ENCODE results near the gene APEX2.
A peak's percentile ranks its signal among the peaks of the same experiment; 100 is the strongest.

Gene APEX2

GRCh38 chrX:54999717-55000598, at the start of gene APEX2:
Gene APEX2, plus strand, starts transcription at chrX:55000363. Its CDS starts 60 bp downstream, at chrX:55000423.
- H3K4me3 ChIP-seq (ENCODE audit: low read length): peak within 1 kb of the TSS; percentile 87
- H3K9me3 ChIP-seq (ENCODE audit: insufficient read depth, low read length): no peaks in the 10 kb centered on the region
- H2AFZ ChIP-seq (ENCODE audit: low read depth, low read length): peak within 1 kb of the TSS; percentile 82
- H3K36me3 ChIP-seq (replicated peaks; ENCODE audit: low read depth, low read length): peaks cover 30% of the 10 kb centered on the region
- peaks cover 22% of the 10 kb centered on the region for H3K4me1 ChIP-seq (ENCODE audit: low read length)
- peak within 1 kb of the TSS; percentile 86 for H3K27ac ChIP-seq (ENCODE audit: low read length)
- H3K4me2 ChIP-seq (ENCODE audit: low read length): peak within 1 kb of the TSS; percentile 90
- no peak for TF ChIP-seq CTCF (IDR thresholded peaks at IDR 0.05; ENCODE audit: low read depth, low read length)
- H3K79me2 ChIP-seq (ENCODE audit: low read length): peaks cover 14% of the 10 kb centered on the region
- H3K27me3 ChIP-seq (ENCODE audit: low read depth, low read length): no peaks in the 10 kb centered on the region
- peak within 1 kb of the TSS; percentile 86 for H3K9ac ChIP-seq (ENCODE audit: low read length)
- H4K20me1 ChIP-seq (ENCODE audit: insufficient read depth, low read length): no peaks in the 10 kb centered on the region

DNA sequence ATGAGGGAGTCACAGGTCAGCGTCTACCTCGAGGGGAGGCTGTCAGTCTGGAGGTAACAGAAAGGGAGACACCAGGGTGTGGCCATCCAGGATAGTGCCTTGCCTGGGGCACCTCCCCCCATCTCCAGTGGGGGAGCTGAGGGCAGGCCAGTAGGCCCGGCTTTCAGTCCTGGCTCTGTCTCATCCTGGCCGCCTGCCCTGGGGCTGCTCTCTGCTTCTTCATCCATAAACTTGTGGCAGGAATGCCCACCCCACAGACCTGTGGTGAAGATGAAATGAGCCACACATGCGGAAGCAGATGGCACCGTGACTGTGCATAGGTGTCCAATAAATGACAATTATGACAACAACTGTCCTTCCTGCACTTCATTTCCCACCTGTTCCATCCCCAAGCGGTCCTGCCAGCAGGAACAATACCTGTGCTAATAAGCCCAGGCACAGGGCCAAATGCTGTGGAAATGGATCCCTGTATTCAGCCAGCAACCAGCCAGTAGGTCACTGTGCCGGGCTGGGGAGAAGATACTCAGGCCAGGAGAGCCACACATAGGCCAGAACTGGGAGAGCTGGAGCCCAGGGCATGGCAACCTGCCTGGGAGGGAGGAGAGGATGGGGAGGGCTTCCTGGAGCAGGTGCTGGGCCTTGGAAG, 49.3 kb upstream of the APEX2 start:
- Histone ChIP-seq H3K79me2 (ENCODE audit: low read length) (no peaks in the 10 kb centered on the region), H3K27ac (ENCODE audit: low read length) (no peak overlapping the region), H3K4me1 (ENCODE audit: low read length) (no peaks in the 10 kb centered on the region), H2AFZ (ENCODE audit: low read depth, low read length) (no peak overlapping the region), H3K27me3 (ENCODE audit: low read depth, low read length) (no peaks in the 10 kb centered on the region), H3K9me3 (ENCODE audit: insufficient read depth, low read length) (no peaks in the 10 kb centered on the region), H4K20me1 (ENCODE audit: insufficient read depth, low read length) (no peaks in the 10 kb centered on the region), H3K9ac (ENCODE audit: low read length) (no peak overlapping the region), H3K4me2 (ENCODE audit: low read length) (no peak overlapping the region), H3K4me3 (ENCODE audit: low read length) (no peak overlapping the region), H3K36me3 (replicated peaks; ENCODE audit: low read depth, low read length) (no peaks in the 10 kb centered on the region)
- TF ChIP-seq EZH2phosphoT487 (IDR thresholded peaks at IDR 0.05; ENCODE audit: low read depth) (no peak), CTCF (IDR thresholded peaks at IDR 0.05; ENCODE audit: low read depth, low read length) (no peak)

GRCh38 chrX:54961750-54962149, 38.4 kb upstream of the APEX2 start:
- no peaks in the 10 kb centered on the region for H3K27me3 ChIP-seq (ENCODE audit: low read depth, low read length)
- H3K4me1 ChIP-seq (ENCODE audit: low read length): no peaks in the 10 kb centered on the region
- no peaks in the 10 kb centered on the region for H3K9me3 ChIP-seq (ENCODE audit: insufficient read depth, low read length)
- H4K20me1 ChIP-seq (ENCODE audit: insufficient read depth, low read length): no peaks in the 10 kb centered on the region
- no peak overlapping the region for H2AFZ ChIP-seq (ENCODE audit: low read depth, low read length)
- H3K36me3 ChIP-seq (replicated peaks; ENCODE audit: low read depth, low read length): no peaks in the 10 kb centered on the region
- no peak overlapping the region for H3K9ac ChIP-seq (ENCODE audit: low read length)
- TF ChIP-seq EZH2phosphoT487 (IDR thresholded peaks at IDR 0.05; ENCODE audit: low read depth): no peak
- no peak for TF ChIP-seq CTCF (IDR thresholded peaks at IDR 0.05; ENCODE audit: low read depth, low read length)
- no peaks in the 10 kb centered on the region for H3K79me2 ChIP-seq (ENCODE audit: low read length)
- H3K4me2 ChIP-seq (ENCODE audit: low read length): no peak overlapping the region
- no peak overlapping the region for H3K27ac ChIP-seq (ENCODE audit: low read length)
- no peak overlapping the region for H3K4me3 ChIP-seq (ENCODE audit: low read length)

GRCh38 chrX:54964766-54965497, 35.2 kb upstream of the APEX2 start:
- H3K4me3 ChIP-seq (ENCODE audit: low read length): no peak overlapping the region
- H3K9me3 ChIP-seq (ENCODE audit: insufficient read depth, low read length): no peaks in the 10 kb centered on the region
- no peak for TF ChIP-seq CTCF (IDR thresholded peaks at IDR 0.05; ENCODE audit: low read depth, low read length)
- TF ChIP-seq EZH2phosphoT487 (IDR thresholded peaks at IDR 0.05; ENCODE audit: low read depth): no peak
- no peak overlapping the region for H2AFZ ChIP-seq (ENCODE audit: low read depth, low read length)
- no peaks in the 10 kb centered on the region for H3K27me3 ChIP-seq (ENCODE audit: low read depth, low read length)
- no peak overlapping the region for H3K9ac ChIP-seq (ENCODE audit: low read length)
- no peak overlapping the region for H3K27ac ChIP-seq (ENCODE audit: low read length)
- H3K36me3 ChIP-seq (replicated peaks; ENCODE audit: low read depth, low read length): no peaks in the 10 kb centered on the region
- no peak overlapping the region for H3K4me2 ChIP-seq (ENCODE audit: low read length)
- no peaks in the 10 kb centered on the region for H3K79me2 ChIP-seq (ENCODE audit: low read length)
- H4K20me1 ChIP-seq (ENCODE audit: insufficient read depth, low read length): no peaks in the 10 kb centered on the region
- H3K4me1 ChIP-seq (ENCODE audit: low read length): no peaks in the 10 kb centered on the region
